Activated CD4-positive, alpha-beta memory T cell treated with anti-CD3 and anti-CD28 coated beads for 36 hours (primary cell): ENCODE results near the gene C19orf12. TPM values are rescaled to one million over a fixed set of nuclear protein-coding genes. Genes with fewer than 3 reads are reported as not detected.

Experiments used
- CTCF ChIA-PET: fragments of 350-600 bp; sonication (Branson Sonifier 250); formaldehyde crosslinking; loops from one replicate; lab custom pipeline; 2021; ENCODE audit warnings: antibody characterized with exemption, inconsistent platforms; lab: Charles Lee
- POLR2A ChIA-PET: fragments of 350-600 bp; sonication (Branson Sonifier 250); formaldehyde crosslinking; loops from one replicate; lab custom pipeline; 2021; ENCODE audit warnings: antibody characterized with exemption; lab: Charles Lee
- DNase-seq: peaks from one replicate; pipeline ENCODE4 v3.0.0-alpha.2; 2020
- H3K27ac Mint-ChIP-seq: one replicate; pipeline ENCODE4 v1.8.0; 2021; ENCODE audit warnings: mixed read lengths
- H3K27me3 Mint-ChIP-seq: one replicate; pipeline ENCODE4 v1.8.0; 2021; ENCODE audit warnings: mixed read lengths
- H3K36me3 Mint-ChIP-seq: one replicate; pipeline ENCODE4 v1.8.0; 2021; ENCODE audit warnings: mixed read lengths
- H3K4me1 Mint-ChIP-seq: one replicate; pipeline ENCODE4 v1.8.0; 2021; ENCODE audit warnings: low read depth, mixed read lengths
- H3K4me3 Mint-ChIP-seq: one replicate; pipeline ENCODE4 v1.8.0; 2021; ENCODE audit warnings: mild to moderate bottlenecking, mixed read lengths
- H3K9me3 Mint-ChIP-seq: one replicate; pipeline ENCODE4 v1.8.0; 2021; ENCODE audit warnings: mixed read lengths
- intact Hi-C: fragments of 100-400 bp; cut with micrococcal nuclease; formaldehyde crosslinking; loops from one replicate; pipeline ENCODE4 v1.15.1; 2023
- total RNA-seq, 2 experiments: library from RNA; stranded (reverse); gene quantifications; one replicate each; pipeline ENCODE4 v1.2.3, GENCODE V29; 2021

C19orf12 gene
- total RNA-seq, 2 experiments from 2014 or later = 32.6 to 32.8 TPM

- POLR2A ChIA-PET = no interaction called here
- H3K9me3 Mint-ChIP-seq = no peaks in the 10 kb centered on the region
- no peak overlapping the region for H3K4me3 Mint-ChIP-seq
- no peaks in the 10 kb centered on the region for H3K27me3 Mint-ChIP-seq
- intact Hi-C loops = no loop called here
- peaks cover 2% of the 10 kb centered on the region for H3K36me3 Mint-ChIP-seq
- H3K4me1 Mint-ChIP-seq = peaks cover 21% of the 10 kb centered on the region
- DNase-seq = no peak
- no peak overlapping the region for H3K27ac Mint-ChIP-seq
- CTCF ChIA-PET = no interaction called here
Measured at GRCh38 chr19:29658221-29658991, 56.7 kb downstream of the C19orf12 start.

GRCh38 chr19:29655648-29656335, 59.3 kb downstream of the C19orf12 start:
- CTCF ChIA-PET = no interaction called here
- H3K9me3 Mint-ChIP-seq = no peaks in the 10 kb centered on the region
- H3K4me1 Mint-ChIP-seq = peaks cover 5% of the 10 kb centered on the region
- DNase-seq = no peak
- H3K36me3 Mint-ChIP-seq = peaks cover 2% of the 10 kb centered on the region
- H3K4me3 Mint-ChIP-seq = no peak overlapping the region
- no peaks in the 10 kb centered on the region for H3K27me3 Mint-ChIP-seq
- POLR2A ChIA-PET = no interaction called here
- H3K27ac Mint-ChIP-seq = no peak overlapping the region
- intact Hi-C loops = no loop called here

DNA sequence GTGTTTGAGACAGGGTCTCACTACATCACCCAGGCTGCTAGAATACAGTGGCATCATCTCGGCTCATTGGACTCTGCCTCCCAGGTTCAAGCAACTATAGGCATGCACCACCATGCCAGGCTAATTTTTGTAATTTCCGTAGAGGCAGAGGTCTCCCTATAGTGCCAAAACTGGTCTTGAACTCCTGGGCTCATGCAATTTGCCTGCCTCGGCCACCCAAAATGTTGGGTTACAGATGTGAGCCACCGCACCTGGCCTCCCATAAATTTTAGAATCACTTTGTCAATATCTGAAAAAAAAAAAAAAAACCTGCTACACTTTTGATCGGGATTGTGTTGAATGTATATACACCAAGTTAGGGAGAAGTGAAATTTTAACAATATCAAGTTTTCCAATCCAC, 61.7 kb downstream of the C19orf12 start:
- Mint-ChIP-seq H3K27me3 (no peaks in the 10 kb centered on the region), H3K27ac (no peak overlapping the region), H3K4me1 (peaks cover 3% of the 10 kb centered on the region), H3K9me3 (no peaks in the 10 kb centered on the region), H3K36me3 (peaks cover 2% of the 10 kb centered on the region), H3K4me3 (no peak overlapping the region)
- POLR2A ChIA-PET = no interaction called here
- CTCF ChIA-PET = no interaction called here
- DNase-seq = no peak
- intact Hi-C loops = no loop called here

- no peaks in the 10 kb centered on the region for H3K36me3 Mint-ChIP-seq
- intact Hi-C loops = no loop called here
- H3K4me3 Mint-ChIP-seq = no peak overlapping the region
- ChIA-PET CTCF (interaction anchor here (1.1 kb wide), 1 partner anchor 65 kb away, joined by 4 read pairs; no protein-coding TSS in a partner anchor), POLR2A (no interaction called here)
- H3K4me1 Mint-ChIP-seq = peaks cover 3% of the 10 kb centered on the region
- H3K27me3 Mint-ChIP-seq = no peaks in the 10 kb centered on the region
- no peaks in the 10 kb centered on the region for H3K9me3 Mint-ChIP-seq
- no peak overlapping the region for H3K27ac Mint-ChIP-seq
- no peak for DNase-seq
Measured at GRCh38 chr19:29651622-29652394, 63.3 kb downstream of the C19orf12 start.

GRCh38 chr19:29650772-29651387, 64.2 kb downstream of the C19orf12 start:
- Mint-ChIP-seq H3K27ac (no peak overlapping the region), H3K4me1 (peaks cover 9% of the 10 kb centered on the region), H3K36me3 (no peaks in the 10 kb centered on the region), H3K9me3 (no peaks in the 10 kb centered on the region), H3K4me3 (no peak overlapping the region), H3K27me3 (no peaks in the 10 kb centered on the region)
- intact Hi-C loops = no loop called here
- ChIA-PET CTCF (no interaction called here), POLR2A (no interaction called here)
- no peak for DNase-seq

Other genes with a start within 250 kb of the C19orf12 start
- not detected for gene VSTM2B, start 189.3 kb downstream of the C19orf12 start, total RNA-seq
- 100 to 1,000 TPM; 102 to 103 TPM for gene POP4, start 109.0 kb downstream of the C19orf12 start, total RNA-seq
- gene PLEKHF1, start 49.8 kb downstream of the C19orf12 start, total RNA-seq = 10 to 100 TPM; 23.6 to 24.3 TPM
- gene CCNE1, start 96.7 kb upstream of the C19orf12 start, total RNA-seq = 10 to 100 TPM; 29.3 to 29.7 TPM
- 10 to 100 TPM; 66.9 to 68.5 TPM for gene URI1, start 227.0 kb upstream of the C19orf12 start, total RNA-seq